ENCODE measurements around the gene CFAP251.

The CFAP251 gene

DNA sequence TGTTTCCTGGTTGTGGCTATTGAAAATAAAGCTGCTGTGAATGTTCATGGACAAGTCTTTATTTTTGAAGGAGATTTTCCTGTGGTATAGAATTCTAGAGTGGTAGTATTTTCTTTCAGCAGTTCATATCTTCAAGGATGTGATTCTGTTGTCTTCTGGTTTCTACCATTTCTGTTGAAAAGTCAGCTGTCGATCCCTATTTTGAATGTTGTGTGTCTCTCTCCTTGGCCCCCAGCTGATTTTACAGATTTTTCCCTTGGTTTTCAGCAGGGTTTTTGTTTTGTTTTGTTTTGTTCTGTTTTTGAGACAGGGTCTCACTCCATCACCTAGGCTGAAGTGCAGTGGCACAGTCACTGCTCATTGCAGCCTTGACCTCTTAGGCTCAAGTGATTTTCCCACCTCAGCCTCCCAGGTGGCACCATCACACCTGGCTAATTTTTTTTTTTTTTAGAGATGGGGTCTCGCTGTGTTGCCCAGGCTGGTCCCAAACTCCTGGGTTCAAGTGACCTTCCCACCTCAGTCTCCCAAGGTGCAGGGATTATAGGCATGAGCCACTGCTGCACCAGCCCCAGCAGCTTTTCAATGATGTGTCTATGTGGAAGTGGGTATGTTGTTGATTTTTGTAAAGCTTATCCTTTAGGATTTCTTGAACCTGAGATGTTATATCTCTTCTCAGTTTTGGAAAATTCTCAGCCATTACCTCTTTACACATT is 28.1 kb downstream of the CFAP251 start:
- DNase-seq (ENCODE audit: low read depth in 3 of 3, low spot score in 1 of 3), result no peak

DNA sequence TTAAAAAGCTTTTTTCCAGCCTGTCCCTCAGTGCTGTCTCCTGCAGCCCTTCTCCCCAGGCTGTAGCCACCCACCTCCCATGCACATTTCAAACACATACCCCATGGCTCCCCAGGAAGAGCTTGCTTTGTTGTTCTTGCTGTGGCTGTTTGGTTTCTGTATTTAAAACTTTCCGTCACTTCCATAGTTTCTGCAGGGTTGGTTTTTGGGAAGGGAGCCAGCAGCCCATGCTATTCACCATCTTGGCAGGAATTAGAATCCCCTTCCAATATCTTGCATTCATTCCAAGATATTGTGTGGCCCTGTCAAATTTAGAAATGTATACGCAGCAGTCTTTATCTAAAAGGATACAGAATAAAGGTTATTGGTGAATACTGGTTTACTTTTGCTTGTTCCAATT is 29.6 kb downstream of the CFAP251 start:
- no peak for DNase-seq (ENCODE audit: low read depth in 3 of 3, low spot score in 1 of 3)

DNA sequence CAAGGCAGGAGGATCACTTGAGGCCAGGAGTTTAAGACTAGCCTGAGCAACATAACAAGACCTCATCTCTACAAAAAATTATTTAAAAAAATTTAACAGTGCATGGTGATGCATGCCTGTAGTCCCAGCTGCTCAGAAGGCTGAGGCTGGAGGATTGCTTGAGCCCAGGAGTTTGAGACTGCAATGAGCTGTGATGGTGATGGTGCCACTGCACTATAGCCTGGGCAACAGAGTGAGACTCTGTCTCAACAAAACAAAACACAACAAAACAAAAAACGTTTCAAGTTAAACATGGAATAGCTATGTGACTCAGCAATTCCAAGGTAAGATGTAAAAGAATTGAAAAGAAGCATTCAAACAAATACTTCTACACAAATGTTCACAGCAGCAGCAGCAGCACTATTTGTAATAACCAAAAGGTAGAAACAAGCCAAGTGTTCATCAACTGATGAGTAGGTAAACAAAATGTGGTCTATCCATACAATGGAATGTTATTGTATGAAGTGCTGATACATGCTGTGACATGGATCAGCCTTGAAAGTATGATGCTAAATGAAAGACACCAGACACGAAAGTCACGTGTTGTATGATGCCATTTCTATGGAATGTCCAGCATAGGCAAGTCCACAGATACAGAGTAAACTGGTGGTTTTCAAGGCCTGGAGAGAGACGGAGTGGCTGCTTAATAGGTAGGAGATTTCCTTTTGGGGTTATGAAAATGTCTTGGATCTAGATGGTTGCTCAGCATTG is 31.4 kb downstream of the CFAP251 start:
- no peak for DNase-seq (ENCODE audit: low read depth in 3 of 3, low spot score in 1 of 3)

DNA sequence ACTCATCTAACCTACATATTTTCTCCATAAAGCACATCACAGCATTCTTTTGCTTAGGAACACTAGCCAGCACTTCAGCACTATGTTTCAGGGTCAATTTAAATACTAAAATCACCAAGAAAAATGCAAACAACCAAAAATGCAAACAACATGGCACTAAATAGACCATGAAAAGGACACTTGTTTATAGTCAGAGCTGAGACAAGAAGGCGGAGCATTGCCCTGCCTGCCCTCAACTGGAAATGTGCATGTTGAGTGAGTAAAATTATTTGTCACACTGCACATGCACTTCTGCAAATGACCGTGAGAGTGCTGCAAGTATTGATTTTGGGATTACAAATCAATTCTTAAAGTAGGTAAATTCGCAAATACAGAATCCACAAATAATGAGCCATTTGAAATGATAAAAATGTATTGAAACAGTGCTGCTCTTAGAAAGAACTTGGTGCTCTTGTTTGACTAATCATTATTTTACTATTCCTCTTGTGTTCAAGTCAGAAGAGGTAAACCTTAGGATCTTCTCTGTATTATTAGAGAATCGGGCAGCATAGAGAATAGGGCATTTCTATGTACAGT is 34.8 kb downstream of the CFAP251 start:
- DNase-seq (ENCODE audit: low read depth in 3 of 3, low spot score in 1 of 3), result no peak

DNA sequence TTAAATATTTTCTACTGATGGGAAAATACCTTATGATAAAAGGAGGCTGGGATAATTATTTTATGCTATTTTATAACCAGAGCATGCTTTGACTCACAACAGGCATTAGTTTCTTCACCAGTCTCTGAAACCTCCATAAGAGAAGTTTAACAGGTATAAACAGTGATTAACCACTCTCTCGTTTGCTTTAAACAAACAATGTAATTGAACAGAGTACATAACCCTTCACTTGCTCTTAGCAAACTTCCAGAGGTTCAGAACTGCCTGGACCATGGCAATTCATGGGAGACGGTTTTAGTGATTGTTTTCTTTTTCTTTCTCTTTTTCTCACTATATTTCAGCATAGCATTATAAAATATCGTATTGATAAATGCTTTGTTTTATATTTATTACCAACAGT is 35.3 kb downstream of the CFAP251 start:
- DNase-seq (ENCODE audit: low read depth in 3 of 3, low spot score in 1 of 3), result no peak

DNA sequence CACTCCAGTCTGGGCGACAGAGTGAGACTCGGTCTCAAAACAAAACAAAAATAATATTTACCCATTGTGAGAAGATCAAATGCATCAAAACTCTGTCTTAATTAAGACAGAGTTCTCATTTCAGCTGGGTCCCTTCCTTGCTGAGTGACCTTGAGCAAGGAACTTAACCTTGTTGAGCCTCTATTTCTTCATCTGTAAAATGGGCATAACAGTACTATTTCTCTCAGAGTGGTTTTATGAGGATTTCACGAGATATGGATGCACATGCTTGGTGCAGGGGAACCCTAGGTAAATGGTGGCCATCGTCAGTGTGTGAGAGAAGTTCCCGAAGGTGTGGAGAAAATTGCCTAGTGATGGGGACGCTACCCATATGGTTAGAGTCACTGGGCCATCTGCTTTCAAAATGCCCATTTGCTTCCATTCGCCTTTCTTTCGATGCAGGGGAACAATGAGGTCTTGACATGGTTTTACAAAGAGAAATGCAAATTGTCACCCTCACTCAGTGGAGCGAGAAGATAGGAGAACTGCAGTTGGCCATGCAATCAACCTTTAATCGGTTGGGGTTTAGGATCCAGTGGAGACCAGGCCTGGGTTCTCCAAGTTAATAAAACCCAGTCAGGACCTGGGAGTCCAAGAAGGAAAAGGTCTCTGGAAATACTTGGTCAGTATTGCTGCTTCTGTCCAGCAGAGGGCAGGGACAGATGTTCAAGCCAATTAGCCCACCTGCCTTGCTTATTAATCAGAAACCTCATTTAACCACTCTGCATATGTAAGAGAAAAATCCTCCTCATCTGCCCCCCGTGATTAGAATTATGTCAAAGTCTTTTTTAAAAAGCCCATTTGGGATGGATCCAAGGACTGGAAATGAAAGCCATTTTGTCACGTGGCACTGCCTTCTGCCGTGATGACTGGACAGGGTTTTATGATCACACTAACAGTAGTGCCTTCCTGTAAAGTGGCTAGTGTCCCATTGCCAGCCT is 37.2 kb downstream of the CFAP251 start:
- DNase-seq (ENCODE audit: low read depth in 3 of 3, low spot score in 1 of 3), result no peak

DNA sequence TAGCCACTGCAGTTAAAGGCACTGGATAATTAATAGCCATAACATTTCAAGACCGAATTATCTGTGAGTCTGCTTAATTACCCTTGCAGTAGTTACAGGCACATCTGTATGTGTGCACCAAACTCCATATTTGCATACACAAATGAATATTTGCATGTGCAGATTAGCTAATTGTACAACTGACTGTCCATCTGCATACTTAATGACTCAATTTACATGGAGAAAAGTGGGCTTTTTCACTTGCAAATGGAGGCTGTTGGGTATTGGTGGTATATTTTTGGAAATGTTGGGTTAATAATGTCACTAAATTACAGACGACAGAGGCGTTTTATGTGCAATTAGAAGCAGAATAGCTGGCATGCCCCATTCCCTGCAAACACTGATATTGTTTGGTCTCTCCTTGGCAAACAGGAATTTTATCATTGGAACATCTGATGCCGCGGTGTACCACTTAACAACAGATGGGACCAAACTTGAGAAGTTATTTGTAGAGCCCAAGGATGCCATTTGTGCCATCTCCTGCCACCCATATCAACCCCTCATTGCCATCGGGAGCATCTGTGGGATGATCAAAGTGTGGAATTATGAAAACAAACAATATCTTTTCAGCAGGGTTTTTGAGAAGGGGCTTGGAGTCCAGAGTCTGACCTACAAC is 39.6 kb downstream of the CFAP251 start:
- DNase-seq (ENCODE audit: low read depth in 3 of 3, low spot score in 1 of 3), result no peak

DNA sequence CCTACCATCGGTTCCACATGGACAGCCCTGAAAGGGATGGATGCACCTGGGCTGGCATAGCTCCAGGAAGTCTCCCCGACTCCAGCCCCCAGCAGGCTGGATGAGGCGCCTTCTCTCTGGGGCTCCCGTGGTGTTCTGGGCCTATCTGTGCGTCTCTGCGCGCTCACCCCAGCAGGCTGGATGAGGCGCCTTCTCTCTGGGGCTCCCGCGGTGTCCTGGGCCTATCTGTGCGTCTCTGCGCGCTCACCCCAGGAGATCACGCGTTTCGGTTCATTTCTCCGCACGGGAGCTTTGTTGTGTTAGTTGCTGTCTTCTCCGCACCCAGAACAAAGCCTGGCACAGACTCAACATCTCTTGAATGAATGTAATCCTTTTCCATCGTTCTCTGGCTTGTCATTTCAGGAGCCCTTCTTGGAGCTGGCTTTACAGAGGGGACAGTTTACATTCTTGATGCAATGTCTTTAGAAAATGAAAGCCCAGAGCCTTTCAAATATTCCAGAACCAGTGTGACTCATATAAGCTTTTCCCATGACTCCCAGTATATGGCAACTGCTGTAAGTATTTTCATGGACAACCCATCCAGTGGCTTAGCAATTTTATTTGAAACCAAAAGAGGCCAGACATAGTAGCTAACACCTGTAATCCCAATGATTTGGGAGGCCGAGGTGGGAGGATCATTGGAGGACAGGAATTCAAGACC is 40.3 kb downstream of the CFAP251 start:
- no peak for DNase-seq (ENCODE audit: low read depth in 3 of 3, low spot score in 1 of 3)

DNA sequence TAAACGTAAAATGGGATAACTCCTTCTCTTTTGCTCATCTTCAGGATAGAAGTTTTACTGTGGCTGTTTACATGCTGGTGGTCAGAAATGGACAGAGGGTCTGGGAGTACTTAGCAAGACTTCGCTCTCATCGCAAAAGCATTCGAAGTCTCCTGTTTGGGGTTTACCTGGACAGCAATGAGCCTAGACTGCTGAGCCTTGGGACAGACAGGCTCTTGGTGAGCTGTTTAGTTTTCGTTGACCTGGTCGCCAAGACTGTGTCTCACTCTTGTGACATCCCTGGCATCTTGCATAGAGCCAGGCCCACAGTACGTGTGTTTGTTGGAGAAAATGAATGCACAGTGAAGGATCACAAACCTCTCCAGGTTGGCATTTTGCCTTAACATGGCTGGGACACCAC is 42.1 kb downstream of the CFAP251 start:
- DNase-seq (ENCODE audit: low read depth in 3 of 3, low spot score in 1 of 3), result no peak

DNA sequence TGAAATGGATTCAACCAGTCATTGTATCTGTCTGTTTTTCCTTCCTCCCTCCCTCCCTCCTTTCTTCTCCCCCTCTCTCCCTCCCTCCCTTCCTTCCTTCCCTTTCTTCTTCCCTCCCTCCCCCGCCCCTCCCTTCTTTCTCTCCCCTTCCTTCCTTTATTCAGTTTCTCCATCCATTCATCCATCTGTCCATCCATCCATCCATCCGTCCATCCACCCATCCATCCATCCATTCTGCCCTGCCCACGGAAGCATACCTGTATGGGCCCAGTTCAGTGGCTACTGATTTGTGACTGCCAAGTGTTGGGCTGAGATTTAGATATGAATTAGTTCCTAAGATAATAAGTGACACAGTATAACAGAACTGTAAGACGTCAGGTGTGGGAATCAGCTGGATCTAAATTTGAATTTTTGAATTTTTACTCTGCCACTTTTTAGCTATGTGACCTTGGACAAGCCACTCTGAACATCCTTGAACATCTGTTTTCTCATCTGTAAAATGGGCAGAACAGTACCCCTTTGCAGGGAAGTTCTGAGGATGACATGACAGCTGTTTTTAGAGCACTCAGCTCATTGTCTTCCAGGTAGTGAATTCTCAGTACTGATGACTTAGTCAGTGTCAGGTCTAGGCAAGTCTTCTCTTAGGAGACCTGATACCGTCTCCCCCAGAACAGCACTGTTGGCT is 42.9 kb downstream of the CFAP251 start:
- DNase-seq (ENCODE audit: low read depth in 3 of 3, low spot score in 1 of 3), result no peak

DNA sequence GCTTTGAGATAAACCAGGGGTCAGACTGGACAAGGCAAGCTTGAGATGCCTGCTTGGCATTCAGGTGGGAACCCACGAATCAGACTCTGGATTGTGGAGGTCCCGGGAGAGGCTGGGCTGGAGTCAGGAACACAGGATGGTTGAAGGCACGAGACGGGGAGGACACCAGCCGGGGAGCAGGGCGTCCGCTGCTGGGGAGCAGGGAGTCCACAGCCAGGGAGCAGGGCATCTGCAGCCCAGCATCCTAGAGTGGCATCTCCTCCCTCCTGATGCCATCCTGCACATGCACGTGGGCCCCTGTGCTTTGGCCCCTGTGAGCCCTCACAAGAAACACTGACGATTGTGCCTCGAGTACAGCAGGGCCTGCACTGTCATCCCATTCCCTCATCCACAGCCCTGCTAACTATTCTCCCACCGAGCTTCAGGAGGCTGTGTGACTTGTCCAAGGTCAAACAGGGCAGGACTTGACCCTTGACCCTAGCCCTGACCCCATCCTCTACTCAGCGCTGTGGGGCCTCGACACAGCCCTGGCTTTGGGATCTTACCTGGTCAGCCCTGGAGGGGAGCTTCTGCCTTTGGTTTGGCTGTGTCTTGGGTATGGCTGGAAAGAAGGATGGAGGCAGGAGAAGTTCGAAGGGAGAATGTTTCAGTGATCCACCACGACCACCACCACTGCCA is 45.1 kb downstream of the CFAP251 start:
- DNase-seq (ENCODE audit: low read depth in 3 of 3, low spot score in 1 of 3), result no peak

DNA sequence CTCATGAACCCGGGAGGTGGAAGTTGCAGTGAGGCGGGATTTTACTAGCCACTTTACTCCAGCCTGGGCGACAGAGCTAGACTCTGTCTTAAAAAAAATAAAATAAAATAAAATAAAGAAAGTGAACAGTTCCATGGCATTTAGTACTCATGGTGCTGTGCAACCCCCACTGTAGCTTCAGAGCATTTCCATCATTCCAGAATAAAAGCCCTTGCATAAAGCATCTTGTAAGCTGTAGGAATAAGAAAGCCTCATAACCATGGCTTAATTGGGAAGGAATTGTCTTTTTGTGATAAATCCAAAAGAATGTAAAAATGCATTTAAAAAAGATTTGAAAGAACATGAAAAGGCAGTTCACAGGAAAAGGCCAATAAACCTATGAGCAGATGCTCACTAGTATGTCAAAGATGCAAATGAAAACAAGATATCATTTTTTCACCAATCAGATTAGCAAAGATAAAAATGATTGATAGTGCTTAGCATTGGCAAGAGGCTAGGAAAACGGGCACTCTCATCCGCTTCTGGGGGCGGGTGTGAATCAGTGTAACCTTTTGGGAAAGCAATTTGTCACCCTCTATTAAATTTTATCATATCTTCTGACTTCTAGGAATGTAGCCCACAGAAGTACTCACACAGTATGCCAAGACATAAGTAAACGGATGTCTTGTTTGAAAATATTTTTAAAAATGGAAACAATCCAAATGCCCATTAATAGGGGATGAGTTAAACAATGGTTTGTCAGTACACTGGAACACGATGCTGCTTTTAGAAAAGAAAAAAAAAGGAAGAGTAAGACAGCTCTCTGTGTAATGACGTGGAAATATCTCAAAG is 46.6 kb downstream of the CFAP251 start:
- no peak for DNase-seq (ENCODE audit: low read depth in 3 of 3, low spot score in 1 of 3)

DNA sequence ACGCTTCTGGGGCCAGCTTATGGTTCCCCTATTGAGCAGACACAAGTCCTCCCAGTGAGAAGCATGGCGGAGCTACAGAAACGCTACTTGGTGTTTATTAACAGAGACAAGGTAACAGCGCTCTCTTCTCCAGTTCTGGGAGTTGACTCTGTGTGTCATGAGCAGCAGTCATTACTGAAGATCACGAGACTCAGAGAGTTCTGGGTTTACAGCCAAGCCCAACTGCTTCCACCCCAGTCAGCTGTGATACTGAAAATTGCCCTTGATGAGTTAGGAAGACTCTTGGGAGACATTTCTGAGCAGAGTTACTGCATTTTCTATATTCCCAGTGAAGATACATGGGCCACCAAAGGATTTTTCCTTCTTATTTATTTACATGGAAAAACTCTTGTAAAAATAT is 48.6 kb downstream of the CFAP251 start:
- DNase-seq (ENCODE audit: low read depth in 3 of 3, low spot score in 1 of 3), result no peak

DNA sequence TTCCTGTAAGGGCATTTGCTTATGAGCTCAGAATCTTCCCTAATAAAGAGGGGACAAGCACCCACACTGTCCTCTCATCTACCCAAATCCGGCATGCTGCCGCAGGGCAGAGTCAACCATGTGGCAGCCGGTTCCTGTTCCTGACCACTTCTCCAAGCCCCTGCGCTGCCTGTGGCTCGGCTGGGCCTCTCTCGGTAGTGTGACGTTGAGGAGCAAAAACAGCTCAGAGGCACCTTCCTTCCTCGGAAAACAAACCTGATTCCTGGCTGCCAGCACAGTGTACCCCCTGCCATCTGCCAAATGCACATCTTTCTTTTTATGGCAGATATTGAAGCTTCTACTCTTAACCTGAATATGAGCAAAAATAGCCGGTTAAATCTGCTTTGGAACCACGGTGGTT is 50.5 kb downstream of the CFAP251 start:
- DNase-seq (ENCODE audit: low read depth in 3 of 3, low spot score in 1 of 3), result no peak

DNA sequence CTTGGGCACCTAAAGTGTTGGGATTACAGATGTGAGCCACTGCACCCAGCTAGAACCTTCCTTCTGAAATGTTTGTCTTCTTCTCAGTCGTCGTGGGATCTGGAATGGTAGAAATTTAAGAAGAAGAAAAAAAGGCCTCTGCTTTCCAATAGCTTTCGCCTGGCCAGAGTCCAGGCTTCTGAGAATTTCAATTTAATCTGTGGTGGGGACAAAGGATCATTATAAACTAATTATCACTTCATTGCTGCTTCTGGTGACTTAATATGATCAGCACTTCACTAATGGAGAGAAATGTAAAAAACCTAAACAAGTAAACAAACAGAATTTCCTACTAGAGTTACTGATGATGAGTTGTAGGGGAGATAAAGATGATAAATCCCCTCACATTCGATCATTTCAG is 51.3 kb downstream of the CFAP251 start:
- DNase-seq (ENCODE audit: low read depth in 3 of 3, low spot score in 1 of 3), result no peak

DNA sequence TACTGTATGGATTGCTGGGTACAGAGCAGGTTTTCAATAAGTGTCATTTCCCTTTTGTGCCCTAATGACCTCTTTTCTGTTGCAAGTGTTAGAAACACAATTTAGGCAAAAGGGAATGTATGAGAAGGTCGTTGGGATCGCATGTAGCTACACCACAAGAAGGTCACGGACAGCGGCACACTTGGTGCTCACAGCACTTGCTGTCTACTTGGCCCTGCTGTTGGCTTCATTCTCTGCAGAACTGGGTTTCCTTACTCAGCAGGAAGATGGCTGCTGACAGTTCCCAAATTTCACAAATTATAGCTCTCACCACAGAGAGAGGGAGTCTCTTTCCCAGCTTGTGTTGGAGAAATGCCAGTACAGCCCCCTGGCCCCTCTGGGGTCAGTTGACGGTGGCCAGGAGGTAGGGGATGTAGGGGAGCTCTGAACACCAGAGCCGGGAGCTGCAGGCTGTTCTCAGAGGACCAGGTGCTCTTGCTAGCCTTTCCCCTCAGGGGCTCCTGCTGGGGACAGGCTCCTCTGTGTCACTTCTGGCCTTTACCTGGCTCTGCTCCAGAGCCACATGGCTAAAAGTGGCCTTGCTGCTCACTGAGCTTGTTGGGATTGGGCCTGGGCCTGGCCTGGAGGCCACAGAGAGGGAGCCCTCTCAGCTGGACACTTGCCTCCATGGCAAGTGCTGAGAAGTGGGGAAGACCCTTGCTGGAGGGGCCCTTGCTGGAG is 52.3 kb downstream of the CFAP251 start:
- DNase-seq (ENCODE audit: low read depth in 3 of 3, low spot score in 1 of 3), result no peak

Data from stimulated activated CD4-positive, alpha-beta T cell treated with anti-CD3 and anti-CD28 coated beads, TNF-alpha, amount 100 ng/mL, for 1 hour (primary cell).